Stimulated activated CD8-positive, alpha-beta memory T cell treated with anti-CD3 and anti-CD28 coated beads, Interleukin-12 subunit alpha, Interleukin-12 subunit beta, amount 100 ng/mL, for 24 hours (primary cell): Measurements from ENCODE around the gene FOXL2.

Experiments used
- DNase-seq: peaks from one replicate; pipeline ENCODE4 v3.0.0-alpha.2; 2020; ENCODE audit errors: extremely low read depth

Gene FOXL2

DNA sequence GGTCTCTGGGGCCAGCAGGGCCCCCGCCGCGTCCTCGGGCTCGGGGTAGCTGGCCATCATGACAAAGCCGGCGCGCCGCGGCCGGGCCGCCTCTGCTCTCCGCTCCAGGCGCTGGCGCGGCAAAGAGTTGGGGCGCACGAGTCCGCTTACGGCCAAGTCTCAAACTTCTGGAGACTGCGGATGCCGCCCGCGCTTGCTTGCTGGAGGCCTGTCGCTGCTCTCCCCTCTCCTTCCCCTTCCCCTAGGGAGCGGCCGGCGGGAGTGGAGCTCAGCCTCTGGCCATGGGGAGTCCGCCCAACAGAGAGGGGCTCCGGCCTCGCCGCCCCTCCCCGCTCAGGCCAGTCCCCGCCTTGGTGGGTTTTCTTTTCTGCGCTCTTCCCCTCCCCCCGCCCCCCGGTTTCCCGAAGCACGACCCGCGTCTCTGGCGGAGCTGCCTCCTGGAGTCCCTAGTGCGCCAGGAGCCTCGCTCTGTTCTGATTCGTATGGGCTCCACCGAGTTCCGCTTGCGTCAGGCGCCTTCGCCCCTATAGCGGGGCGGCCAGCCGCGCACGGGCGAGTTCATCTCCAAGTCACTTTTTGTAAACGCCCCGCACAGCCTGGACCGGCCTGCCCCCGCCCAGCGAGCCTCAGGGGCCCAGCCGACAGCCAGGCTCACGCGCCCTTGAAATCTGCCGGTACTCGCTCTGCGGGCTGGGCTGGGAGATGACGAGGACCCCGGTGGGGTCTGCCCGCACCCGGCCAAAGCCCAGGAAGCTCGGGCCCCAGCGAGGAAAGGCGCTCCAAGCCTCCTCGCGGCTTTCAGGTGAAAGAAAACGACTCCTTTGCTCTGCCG lies at the start of gene FOXL2, which contains the start of gene FOXL2NB:
FOXL2 (minus strand) TSS at position 475 of the 832 bp plus-strand sequence; CDS start at position 60, 415 bp downstream.
FOXL2NB (plus strand) TSS at position 555 of the 832 bp plus-strand sequence; CDS start at position 703, 148 bp downstream.
- DNase-seq: no peak

- DNase-seq: no peak
Observed at GRCh38 chr3:138995706-138996105, 48.8 kb upstream of the FOXL2 start.

GRCh38 chr3:138987181-138987580 lies 40.2 kb upstream of the FOXL2 start:
- no peak for DNase-seq

- DNase-seq: no peak
Observed at GRCh38 chr3:138985932-138986331, 39.0 kb upstream of the FOXL2 start.

DNA sequence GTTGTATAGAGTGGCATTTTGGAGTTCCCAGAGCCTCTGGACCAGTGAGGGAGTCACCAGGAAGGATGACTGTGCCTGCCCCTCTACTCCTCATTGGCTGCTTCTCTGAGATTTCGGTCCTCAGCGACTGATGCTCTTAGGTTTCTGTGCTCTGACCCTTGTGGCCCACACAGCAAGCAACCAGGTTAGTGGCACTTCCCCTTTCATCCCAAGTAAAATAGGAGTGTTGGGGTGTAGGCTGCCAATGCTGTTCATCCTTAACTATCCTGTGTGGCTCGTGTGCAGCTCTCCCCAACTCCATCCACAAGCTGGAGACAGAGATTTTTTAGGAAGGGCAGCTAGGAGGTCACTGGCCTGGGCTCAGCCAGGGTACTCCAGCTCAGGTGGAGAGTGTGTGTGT lies 37.9 kb upstream of the FOXL2 start:
- DNase-seq: no peak

- DNase-seq: no peak
Observed at GRCh38 chr3:138976047-138976446, 29.1 kb upstream of the FOXL2 start.

DNA sequence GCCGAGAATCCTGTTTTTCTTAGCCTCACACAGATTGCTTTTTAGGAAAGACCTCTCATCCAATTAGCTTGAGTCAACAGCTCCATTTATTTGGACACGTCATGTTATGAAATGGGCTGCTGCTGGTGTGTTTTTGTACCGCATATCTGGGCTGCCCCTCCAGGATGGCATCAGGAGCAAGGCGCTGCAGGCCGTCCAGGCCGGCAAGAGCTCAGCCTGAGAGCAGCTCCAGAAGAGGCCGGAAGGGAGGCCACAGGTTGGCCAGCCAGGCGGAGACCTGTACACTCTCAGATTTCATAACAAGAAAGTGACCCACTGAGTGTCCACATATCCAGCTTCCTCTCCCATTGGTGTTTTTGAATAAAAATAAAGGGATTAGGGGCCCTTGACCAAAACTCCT lies 28.4 kb upstream of the FOXL2 start:
- DNase-seq: no peak

- no peak for DNase-seq
Observed at GRCh38 chr3:138974462-138974861, 27.5 kb upstream of the FOXL2 start.

DNA sequence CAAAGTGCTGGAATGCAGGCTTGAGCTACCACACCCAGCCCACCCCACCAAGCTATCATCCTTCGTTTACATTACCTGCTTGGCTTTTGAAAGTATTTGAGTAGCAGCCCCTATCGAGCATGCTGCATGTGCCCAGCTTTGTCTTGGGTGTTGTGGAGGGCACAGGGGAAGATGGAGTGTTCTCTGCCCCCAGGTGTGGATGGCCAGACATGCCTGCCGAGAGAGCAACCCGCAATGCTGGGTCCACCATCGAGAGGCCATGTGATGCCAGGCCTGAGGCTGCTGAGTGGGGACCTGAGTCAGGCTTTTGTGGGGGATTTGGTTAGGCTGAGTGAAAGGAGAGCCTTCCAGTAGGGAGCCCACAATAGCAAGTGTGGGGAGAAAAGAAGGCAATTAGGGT lies 26.0 kb upstream of the FOXL2 start:
- DNase-seq: no peak

- DNase-seq: no peak
Observed at GRCh38 chr3:138971766-138972320, 24.9 kb upstream of the FOXL2 start.

DNA sequence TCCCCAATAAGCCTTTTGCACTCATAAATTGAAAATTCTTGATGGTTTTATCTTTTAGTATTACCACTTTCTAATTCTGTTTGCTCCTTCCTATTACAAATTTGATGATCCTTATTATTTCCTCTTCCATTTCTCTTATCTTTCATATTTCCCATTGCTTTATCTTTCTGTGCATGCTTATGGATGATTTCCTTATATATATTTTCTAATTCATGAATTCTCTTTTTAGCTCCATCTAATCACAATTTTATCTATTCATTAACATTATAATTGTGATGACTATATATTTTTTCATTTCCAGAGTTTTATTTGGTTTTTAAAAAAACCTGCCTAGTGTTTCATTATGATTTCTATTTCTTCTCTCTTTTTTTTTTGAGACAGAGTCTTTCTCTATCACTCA lies 18.0 kb upstream of the FOXL2 start:
- no peak for DNase-seq

GRCh38 chr3:138964264-138964663 lies 17.3 kb upstream of the FOXL2 start:
- no peak for DNase-seq

- DNase-seq: no peak
Observed at GRCh38 chr3:138962854-138963560, 16.1 kb upstream of the FOXL2 start.

DNA sequence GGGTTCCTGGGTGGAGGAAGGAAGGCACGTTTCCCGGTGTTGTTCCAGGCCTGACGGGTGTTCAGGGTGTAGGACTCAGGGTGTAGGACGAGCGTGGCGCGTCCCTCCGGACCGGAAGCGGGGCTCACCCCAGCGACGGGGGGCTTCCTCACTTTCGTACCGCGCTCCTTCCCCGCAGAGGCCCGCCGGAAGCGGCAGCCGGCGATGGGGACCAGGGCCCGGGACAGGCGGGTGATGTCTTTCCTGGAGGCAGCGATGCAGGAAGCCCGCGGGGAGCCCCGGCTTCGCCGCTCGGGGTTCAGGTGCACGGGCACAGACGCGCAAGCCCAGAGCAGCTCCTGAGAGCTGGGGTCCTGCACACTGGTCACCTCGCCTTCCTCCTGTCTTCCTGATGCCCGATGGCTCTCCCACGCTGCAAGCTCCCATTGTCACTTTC lies 13.5 kb upstream of the FOXL2 start:
- no peak for DNase-seq

- no peak for DNase-seq
Observed at GRCh38 chr3:138950701-138951100, 3.8 kb upstream of the FOXL2 start.

GRCh38 chr3:138950006-138950644 lies 3.2 kb upstream of the FOXL2 start:
- DNase-seq: no peak

DNA sequence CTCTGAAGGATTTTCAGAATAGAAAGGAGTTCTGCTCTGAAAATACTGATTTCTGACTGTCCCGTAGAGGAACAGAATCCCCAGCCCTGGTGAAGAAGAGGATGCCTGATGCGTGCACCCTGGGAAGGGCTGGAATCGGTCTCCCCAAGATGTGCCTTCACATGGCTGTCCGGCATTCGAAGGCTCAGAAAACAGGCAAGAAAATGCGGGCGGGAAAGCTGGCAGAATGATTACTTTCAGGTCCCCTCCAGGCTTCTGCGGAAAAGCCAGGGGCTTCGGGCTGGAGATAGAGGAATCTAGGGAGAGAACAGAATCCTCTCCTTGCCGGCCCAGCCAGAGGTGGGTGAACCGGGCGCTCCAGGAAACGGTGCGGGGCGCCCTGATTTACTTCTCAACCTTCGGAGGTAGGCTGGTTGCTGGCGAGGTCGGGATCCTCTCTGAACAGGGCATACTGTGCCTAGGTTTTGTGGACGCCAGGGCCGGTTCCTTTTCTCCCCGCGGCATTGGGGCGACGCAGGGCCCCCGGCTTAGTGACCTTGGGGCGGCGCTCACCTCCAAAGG lies 2.6 kb upstream of the FOXL2 start:
- no peak for DNase-seq

GRCh38 chr3:138949002-138949418 lies 2.1 kb upstream of the FOXL2 start:
- DNase-seq: no peak

GRCh38 chr3:138948371-138949001 lies 1.5 kb upstream of the FOXL2 start:
- no peak for DNase-seq

DNA sequence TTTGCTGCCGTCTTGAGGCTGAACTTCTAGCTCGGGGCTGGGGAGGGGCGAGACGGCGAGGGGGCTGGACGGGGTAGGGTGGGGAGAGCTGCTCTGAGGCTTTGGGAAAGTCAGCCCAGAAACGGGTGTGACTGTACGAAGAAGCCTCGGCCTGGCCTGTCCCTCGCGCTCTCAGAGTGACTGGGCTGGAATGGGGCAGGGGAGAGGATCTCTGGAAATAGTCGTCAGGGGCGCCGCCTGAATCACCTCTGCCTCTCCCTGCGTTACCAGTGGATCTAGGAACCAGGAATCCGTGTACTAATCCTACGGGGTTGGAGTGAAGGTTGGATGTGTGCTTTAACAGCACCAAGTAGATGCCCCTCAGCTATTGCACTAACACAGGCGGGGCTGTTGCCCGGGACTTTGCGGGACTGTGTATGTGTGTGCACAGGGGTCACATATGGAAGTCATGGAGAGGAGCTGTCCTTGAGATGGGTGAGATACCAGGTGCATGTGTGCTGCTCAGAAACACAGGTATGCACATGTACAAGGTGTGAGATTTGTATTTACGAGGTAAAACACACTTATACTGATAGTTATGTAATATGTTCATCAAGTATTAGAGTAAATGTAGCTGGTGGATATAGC lies 671 bp upstream of the FOXL2 start:
- no peak for DNase-seq
